Activated CD8-positive, alpha-beta T cell treated with anti-CD3 and anti-CD28 coated beads for 36 hours (primary cell): ENCODE results near the gene NDUFA7. TPM values are rescaled to one million over a fixed set of nuclear protein-coding genes. Genes with fewer than 3 reads are reported as not detected.
"Not testable (repeated sequence)": the region's sequence is repeated elsewhere in the genome, so short reads cannot be mapped to it uniquely, and the experiment has no call there.

Source experiments
- ATAC-seq: fragments of 200-7000 bp; cut with Tn5 transposase; one replicate; pipeline ENCODE4 v1.10.0; 2021; ENCODE audit warnings: mild to moderate bottlenecking, moderate library complexity
- CTCF ChIA-PET: fragments of 350-600 bp; sonication (Branson Sonifier 250); formaldehyde crosslinking; loops from one replicate; lab custom pipeline; 2021; ENCODE audit warnings: antibody characterized with exemption; lab: Charles Lee
- POLR2A ChIA-PET: fragments of 350-600 bp; sonication (Branson Sonifier 250); formaldehyde crosslinking; loops from one replicate; lab custom pipeline; 2021; ENCODE audit warnings: antibody characterized with exemption; lab: Charles Lee
- DNase-seq: peaks from one replicate; pipeline ENCODE4 v3.0.0-alpha.2; 2020
- H3K27ac Mint-ChIP-seq: one replicate; pipeline ENCODE4 v1.8.0; 2021; ENCODE audit warnings: mild to moderate bottlenecking, mixed read lengths
- H3K27me3 Mint-ChIP-seq: one replicate; pipeline ENCODE4 v1.8.0; 2021; ENCODE audit warnings: mixed read lengths
- H3K36me3 Mint-ChIP-seq: one replicate; pipeline ENCODE4 v1.8.0; 2021; ENCODE audit warnings: low read depth, mixed read lengths
- H3K4me1 Mint-ChIP-seq: one replicate; pipeline ENCODE4 v1.8.0; 2021; ENCODE audit warnings: low read depth, mixed read lengths
- H3K4me3 Mint-ChIP-seq: one replicate; pipeline ENCODE4 v1.8.0; 2021; ENCODE audit warnings: mild to moderate bottlenecking, moderate library complexity, mixed read lengths
- H3K9me3 Mint-ChIP-seq: one replicate; pipeline ENCODE4 v1.8.0; 2021; ENCODE audit warnings: mixed read lengths
- intact Hi-C: fragments of 100-400 bp; cut with micrococcal nuclease; formaldehyde crosslinking; loops from one replicate; pipeline ENCODE4 v1.10.0; 2022
- total RNA-seq, 2 experiments: library from RNA; stranded (reverse); gene quantifications; one replicate each; pipeline ENCODE4 v1.2.3, GENCODE V29; 2021
- TF ChIP-seq, protein P1 (sequence below): fragments of 200-600 bp; IDR thresholded peaks from one replicate; pipeline ENCODE4 v1.8.0; 2022; ENCODE audit warnings: antibody characterized with exemption, mild to moderate bottlenecking

The NDUFA7 gene
- total RNA-seq, 2 experiments from 2014 or later, result 72.2 to 84.3 TPM

DNA sequence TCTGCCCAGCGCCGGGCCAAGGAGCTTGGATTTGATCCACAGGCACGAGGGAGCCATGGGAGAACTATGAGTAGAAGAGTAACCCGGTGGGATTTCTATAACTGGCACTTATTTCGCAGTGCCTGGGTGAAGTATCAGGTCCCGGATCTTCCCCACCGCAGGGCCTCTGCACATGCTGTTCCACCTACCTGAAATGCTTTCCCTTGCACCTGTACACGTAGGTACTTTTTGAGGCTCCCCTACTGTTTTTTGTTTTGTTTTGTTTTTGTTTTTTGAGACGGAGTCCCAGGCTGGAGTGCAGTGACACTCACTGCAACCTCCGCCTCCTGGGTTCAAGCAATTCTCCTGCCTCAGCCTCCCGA is 22.3 kb upstream of the NDUFA7 start:
- CTCF ChIA-PET, result interaction anchor here (1.7 to 5.6 kb wide), 2 partner anchors 9 to 11 kb away, joined by 7 to 54 read pairs; no protein-coding TSS in a partner anchor
- intact Hi-C loops, result no loop called here

DNA sequence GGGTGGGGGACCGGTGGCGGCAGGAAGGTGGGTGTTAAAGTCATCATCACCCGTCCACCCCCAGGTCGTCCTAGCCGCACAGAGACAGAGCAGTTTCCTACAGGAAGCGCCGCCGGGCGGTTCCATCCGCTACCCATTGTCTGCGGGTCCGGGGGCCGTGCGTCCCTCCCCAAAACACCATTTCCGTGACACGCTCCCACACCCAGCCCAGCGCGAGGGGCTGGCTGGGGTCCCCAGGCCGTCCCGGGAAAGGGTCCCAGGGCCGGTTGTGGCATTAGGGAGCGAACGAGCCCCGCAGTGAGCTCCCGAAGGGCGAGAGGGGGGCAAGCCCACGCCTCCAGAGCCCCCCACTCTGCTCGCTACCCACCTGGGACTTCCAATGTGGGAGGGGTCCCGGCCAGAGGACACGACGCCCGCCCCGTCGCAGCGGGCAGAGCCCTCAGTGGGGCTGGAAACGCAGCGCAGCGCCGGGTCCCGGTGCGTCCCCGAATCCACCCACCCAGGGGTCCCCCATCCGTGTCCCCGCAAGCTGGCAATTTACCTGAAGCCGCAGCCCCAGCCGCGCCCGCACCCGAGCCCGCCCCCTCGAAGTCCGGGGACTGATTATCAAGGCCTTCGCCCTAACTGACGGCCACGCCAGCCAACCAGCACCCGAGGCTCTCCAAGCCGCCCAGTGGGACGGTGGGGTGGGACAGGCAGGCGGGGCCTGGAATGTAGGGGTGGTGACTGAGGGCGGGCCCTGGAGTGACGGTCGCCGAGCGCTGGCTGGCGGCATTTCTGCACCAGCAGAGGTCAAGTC is 21.7 kb upstream of the NDUFA7 start, which contains the start of gene KANK3:
Gene KANK3, minus strand, starts transcription at position 579 of the 799 bp plus-strand sequence. CDS start 5,434 bp downstream, outside the sequence.
- ChIA-PET POLR2A (interaction anchor here (0.6 to 2.7 kb wide), 8 partner anchors 8 to 122 kb away, joined by 3 to 10 read pairs (median 4); partner anchors contain the start of genes NDUFA7, RAB11B and RPS28), CTCF (interaction anchor here (1.7 to 5.6 kb wide), 2 partner anchors 8 to 11 kb away, joined by 7 to 54 read pairs; no protein-coding TSS in a partner anchor)
- ATAC-seq, result peak; percentile 100
- Mint-ChIP-seq H3K27ac (no peak within 1 kb of the TSS), H3K4me3 (peak within 1 kb of the TSS; percentile 72), H3K4me1 (peaks cover 8% of the 10 kb centered on the region), H3K27me3 (peaks cover 16% of the 10 kb centered on the region), H3K9me3 (no peaks in the 10 kb centered on the region), H3K36me3 (no peaks in the 10 kb centered on the region)
- peak; percentile 97 for DNase-seq
- intact Hi-C loops, result no loop called here
- TF ChIP-seq, protein P1, sequence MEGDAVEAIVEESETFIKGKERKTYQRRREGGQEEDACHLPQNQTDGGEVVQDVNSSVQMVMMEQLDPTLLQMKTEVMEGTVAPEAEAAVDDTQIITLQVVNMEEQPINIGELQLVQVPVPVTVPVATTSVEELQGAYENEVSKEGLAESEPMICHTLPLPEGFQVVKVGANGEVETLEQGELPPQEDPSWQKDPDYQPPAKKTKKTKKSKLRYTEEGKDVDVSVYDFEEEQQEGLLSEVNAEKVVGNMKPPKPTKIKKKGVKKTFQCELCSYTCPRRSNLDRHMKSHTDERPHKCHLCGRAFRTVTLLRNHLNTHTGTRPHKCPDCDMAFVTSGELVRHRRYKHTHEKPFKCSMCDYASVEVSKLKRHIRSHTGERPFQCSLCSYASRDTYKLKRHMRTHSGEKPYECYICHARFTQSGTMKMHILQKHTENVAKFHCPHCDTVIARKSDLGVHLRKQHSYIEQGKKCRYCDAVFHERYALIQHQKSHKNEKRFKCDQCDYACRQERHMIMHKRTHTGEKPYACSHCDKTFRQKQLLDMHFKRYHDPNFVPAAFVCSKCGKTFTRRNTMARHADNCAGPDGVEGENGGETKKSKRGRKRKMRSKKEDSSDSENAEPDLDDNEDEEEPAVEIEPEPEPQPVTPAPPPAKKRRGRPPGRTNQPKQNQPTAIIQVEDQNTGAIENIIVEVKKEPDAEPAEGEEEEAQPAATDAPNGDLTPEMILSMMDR, result no peak

More for the DNA sequence above, 22.3 kb upstream of the NDUFA7 start:
- Mint-ChIP-seq H3K4me1 (peaks cover 8% of the 10 kb centered on the region), H3K36me3 (no peaks in the 10 kb centered on the region), H3K27ac (no peak overlapping the region), H3K4me3 (peak overlapping the region; percentile 72), H3K27me3 (peaks cover 11% of the 10 kb centered on the region), H3K9me3 (no peaks in the 10 kb centered on the region)
- no peak for DNase-seq
- POLR2A ChIA-PET, result interaction anchor here (0.9 to 2.7 kb wide), 5 partner anchors 8 to 82 kb away, joined by 3 to 10 read pairs (median 5); partner anchors contain the start of genes NDUFA7, RAB11B and RPS28
- TF ChIP-seq, protein P1, result no peak
- peak; percentile 0 for ATAC-seq

DNA sequence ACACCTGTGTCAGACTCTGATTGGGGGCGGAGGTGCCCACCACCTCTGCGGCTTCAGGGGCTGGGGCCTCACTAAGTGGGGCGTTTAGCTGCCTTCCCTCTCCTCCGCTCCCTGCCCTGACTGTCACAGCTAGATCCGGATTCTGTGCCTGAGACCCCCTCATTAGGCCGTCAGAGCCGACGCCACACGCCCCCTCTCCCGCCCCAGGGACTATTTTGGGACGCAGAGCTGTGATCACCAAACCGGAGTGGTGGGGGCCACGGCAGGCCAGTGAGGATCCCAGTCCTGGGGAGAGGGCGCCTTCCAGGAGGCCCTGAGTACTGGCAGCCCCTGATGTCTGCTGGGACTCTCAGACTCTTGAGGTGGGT is 21.1 kb upstream of the NDUFA7 start:
- ChIA-PET CTCF (interaction anchor here (1.4 to 5.6 kb wide), 2 partner anchors 12 to 56 kb away, joined by 6 to 54 read pairs; no protein-coding TSS in a partner anchor), POLR2A (interaction anchor here (0.7 to 2.7 kb wide), 4 partner anchors 9 to 109 kb away, joined by 3 to 10 read pairs (median 4); partner anchors contain the start of genes NDUFA7 and RPS28)
- intact Hi-C loops, result no loop called here
- H3K4me3 Mint-ChIP-seq, result peak overlapping the region; percentile 72
- no peaks in the 10 kb centered on the region for H3K36me3 Mint-ChIP-seq
- no peak overlapping the region for H3K27ac Mint-ChIP-seq
- DNase-seq (no peak), ATAC-seq (no peak)
- peaks cover 8% of the 10 kb centered on the region for H3K4me1 Mint-ChIP-seq
- TF ChIP-seq, protein P1, result no peak
- no peaks in the 10 kb centered on the region for H3K9me3 Mint-ChIP-seq
- peaks cover 20% of the 10 kb centered on the region for H3K27me3 Mint-ChIP-seq

DNA sequence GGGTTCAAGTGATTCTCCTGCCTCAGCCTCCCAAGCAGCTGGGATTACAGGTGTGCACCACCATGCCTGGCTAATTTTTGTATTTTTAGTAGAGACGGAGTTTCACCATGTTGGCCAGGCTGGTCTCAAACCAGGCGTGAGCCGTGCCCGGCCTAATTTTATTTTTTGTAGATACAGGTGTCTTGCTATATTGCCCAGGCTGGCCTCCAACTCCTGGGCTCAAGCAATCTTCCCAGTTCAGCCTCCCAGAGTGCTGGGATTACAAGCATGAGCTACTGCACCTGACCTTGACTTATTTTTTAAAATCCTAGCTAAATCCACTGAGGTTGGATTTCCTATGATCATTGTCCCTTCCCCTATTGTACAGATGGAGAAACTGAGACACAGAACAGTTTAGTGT is 20.3 kb upstream of the NDUFA7 start:
- H3K27ac Mint-ChIP-seq, ATAC-seq, H3K4me1 Mint-ChIP-seq, intact Hi-C loops, H3K36me3 Mint-ChIP-seq, H3K4me3 Mint-ChIP-seq, H3K9me3 Mint-ChIP-seq, DNase-seq: not testable (repeated sequence)
- ChIA-PET POLR2A (interaction anchor here (2.7 kb wide), 1 partner anchor 20 kb away, joined by 10 read pairs; the partner anchor contains the start of genes NDUFA7 and RPS28), CTCF (interaction anchor here (0.9 to 5.6 kb wide), 3 partner anchors 13 to 73 kb away, joined by 3 to 54 read pairs (median 6); no protein-coding TSS in a partner anchor)
- peaks cover 23% of the 10 kb centered on the region for H3K27me3 Mint-ChIP-seq

DNA sequence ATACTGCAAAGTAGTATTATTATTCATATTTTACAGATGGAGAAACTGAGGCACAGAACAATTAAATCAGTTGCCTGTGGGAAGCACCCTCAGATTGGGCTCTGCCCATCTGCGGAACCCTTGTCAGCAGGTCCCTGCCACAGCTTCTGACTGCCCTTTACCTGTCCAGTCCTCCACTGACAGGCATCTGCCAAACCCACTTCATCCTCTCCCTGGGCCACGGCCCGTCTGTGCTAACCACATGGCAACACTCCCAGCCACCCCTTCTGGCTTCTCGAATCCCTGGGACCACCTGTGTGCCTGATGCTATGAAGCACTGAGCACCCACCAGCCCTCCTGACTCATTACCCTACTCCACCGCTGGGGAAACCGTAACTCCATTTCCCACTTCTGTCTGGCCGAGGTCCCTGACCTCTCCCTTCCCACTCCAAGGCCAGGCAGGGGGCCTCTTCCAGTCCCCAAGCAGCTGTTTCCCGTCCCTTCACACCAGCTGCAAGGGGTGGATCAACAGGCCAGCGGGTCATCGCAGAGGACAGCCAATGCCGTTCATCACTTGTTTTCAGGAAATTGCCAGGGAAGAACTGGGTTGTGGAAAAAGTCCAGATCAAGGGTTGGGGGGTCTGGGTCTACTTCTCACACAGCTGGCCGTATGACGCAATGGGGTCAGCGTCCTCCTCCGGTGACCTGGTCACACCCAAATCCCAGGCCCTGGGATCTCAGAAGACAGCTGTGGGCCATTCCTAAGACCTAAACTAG is 19.3 kb upstream of the NDUFA7 start:
- Mint-ChIP-seq H3K27ac (no peak overlapping the region), H3K27me3 (peaks cover 27% of the 10 kb centered on the region), H3K9me3 (no peaks in the 10 kb centered on the region), H3K36me3 (no peaks in the 10 kb centered on the region), H3K4me1 (peaks cover 14% of the 10 kb centered on the region), H3K4me3 (no peak overlapping the region)
- ATAC-seq (no peak), DNase-seq (no peak)
- intact Hi-C loops, result no loop called here
- POLR2A ChIA-PET, result interaction anchor here (1.3 to 1.4 kb wide), 2 partner anchors 17 to 20 kb away, joined by 3 to 4 read pairs; no protein-coding TSS in a partner anchor
- TF ChIP-seq, protein P1, result peak; percentile 29
- CTCF ChIA-PET, result interaction anchor here (0.9 to 5.6 kb wide), 6 partner anchors 14 to 237 kb away, joined by 3 to 54 read pairs (median 3); partner anchors contain the start of genes MYO1F and RAB11B
